CD4-positive, alpha-beta T cell (primary cell): ENCODE data around the gene GPR42. TPM values are rescaled to one million over a fixed set of nuclear protein-coding genes. Genes with fewer than 3 reads are reported as not detected.
A peak's percentile ranks its signal among the peaks of the same experiment; 100 is the strongest.
"Not testable (repeated sequence)": the region's sequence is repeated elsewhere in the genome, so short reads cannot be mapped to it uniquely, and the experiment has no call there.

ENCODE experiments used
- ATAC-seq: fragments of 200-7000 bp; cut with Tn5 transposase; one replicate; pipeline ENCODE4 v1.10.0; 2022; ENCODE audit warnings: mild to moderate bottlenecking; ENCODE audit not compliant: poor library complexity
- CTCF ChIA-PET: fragments of 350-600 bp; sonication (Branson Sonifier 250); formaldehyde crosslinking; loops from one replicate; lab custom pipeline; 2021; ENCODE audit warnings: antibody characterized with exemption, inconsistent platforms; lab: Charles Lee
- POLR2A ChIA-PET: fragments of 350-600 bp; sonication (Branson Sonifier 250); formaldehyde crosslinking; loops from one replicate; lab custom pipeline; 2021; ENCODE audit warnings: antibody characterized with exemption, inconsistent platforms; lab: Charles Lee
- DNase-seq, 14 experiments: peaks; one replicate each; pipeline ENCODE4 v3.0.0-alpha.2; 2013 to 2020; ENCODE audit warnings: mixed read lengths in 2 of 14
- H3K27ac ChIP-seq, 2 donors: one replicate each; pipeline versions ENCODE4 v1.5.1 to v1.7.0; 2013; ENCODE audit warnings: low read length in 2 of 2, low read depth in 1 of 2, mild to moderate bottlenecking in 1 of 2
- H3K27me3 ChIP-seq, 2 experiments: 1 replicate in 1 of 2; 2 replicates in 1 of 2; pipeline versions ENCODE4 v1.6.1 to v1.7.0; 2013; ENCODE audit warnings: low read length in 2 of 2, control low read depth in 1 of 2, mild to moderate bottlenecking in 1 of 2, moderate library complexity in 1 of 2; ENCODE audit not compliant: insufficient read depth in 2 of 2, control insufficient read depth in 1 of 2
- H3K36me3 ChIP-seq: one replicate; pipeline ENCODE4 v1.6.1; 2013; ENCODE audit warnings: low read length, control low read depth; ENCODE audit not compliant: insufficient read depth
- H3K4me1 ChIP-seq: one replicate; pipeline ENCODE4 v1.6.1; 2013; ENCODE audit warnings: low read length, control low read depth; ENCODE audit not compliant: insufficient read depth
- H3K4me3 ChIP-seq: one replicate; pipeline ENCODE4 v1.5.1; 2013; ENCODE audit warnings: mild to moderate bottlenecking, low read length, moderate library complexity
- H3K9me3 ChIP-seq, 2 experiments: 1 replicate in 1 of 2; 2 replicates in 1 of 2; pipeline versions ENCODE4 v1.6.1 to v1.7.0; 2013; ENCODE audit warnings: low read length in 2 of 2, mild to moderate bottlenecking in 2 of 2, control low read depth in 1 of 2, moderate library complexity in 1 of 2; ENCODE audit not compliant: control insufficient read depth in 1 of 2, insufficient read depth in 1 of 2
- H3K27ac Mint-ChIP-seq: one replicate; pipeline ENCODE4 v1.8.0; 2020; ENCODE audit warnings: mixed read lengths
- H3K27me3 Mint-ChIP-seq: one replicate; pipeline ENCODE4 v1.8.0; 2021; ENCODE audit warnings: mixed read lengths
- H3K36me3 Mint-ChIP-seq: one replicate; pipeline ENCODE4 v1.8.0; 2021; ENCODE audit warnings: low read depth, mixed read lengths
- H3K4me1 Mint-ChIP-seq: one replicate; pipeline ENCODE4 v1.8.0; 2021; ENCODE audit warnings: low read depth, mixed read lengths
- H3K4me3 Mint-ChIP-seq: one replicate; pipeline ENCODE4 v1.8.0; 2020; ENCODE audit warnings: mild to moderate bottlenecking, mixed read lengths
- H3K9me3 Mint-ChIP-seq: one replicate; pipeline ENCODE4 v1.8.0; 2020; ENCODE audit warnings: mixed read lengths
- intact Hi-C, 2 experiments: fragments of 100-400 bp; cut with DNase I in 1 of 2; cut with micrococcal nuclease in 1 of 2; formaldehyde crosslinking; loops; one replicate each; pipeline versions ENCODE4 v1.15.1 to v1.9.0; 2023 to 2025; cut with DNase I, micrococcal nuclease
- total RNA-seq, 174 experiments: library from RNA in 2 of 174; stranded (reverse) in 2 of 174; gene quantifications; one replicate each; pipeline ENCODE4 v1.2.3 and lab custom pipeline; 2021 to 2026
- TF ChIP-seq, protein P1 (sequence below): fragments of 200-600 bp; IDR thresholded peaks from one replicate; pipeline ENCODE4 v1.8.0; 2022; ENCODE audit warnings: antibody characterized with exemption, mild to moderate bottlenecking

GPR42 gene
- total RNA-seq, 2 experiments from 2014 or later, result 0.14 TPM; not detected in 1

DNA sequence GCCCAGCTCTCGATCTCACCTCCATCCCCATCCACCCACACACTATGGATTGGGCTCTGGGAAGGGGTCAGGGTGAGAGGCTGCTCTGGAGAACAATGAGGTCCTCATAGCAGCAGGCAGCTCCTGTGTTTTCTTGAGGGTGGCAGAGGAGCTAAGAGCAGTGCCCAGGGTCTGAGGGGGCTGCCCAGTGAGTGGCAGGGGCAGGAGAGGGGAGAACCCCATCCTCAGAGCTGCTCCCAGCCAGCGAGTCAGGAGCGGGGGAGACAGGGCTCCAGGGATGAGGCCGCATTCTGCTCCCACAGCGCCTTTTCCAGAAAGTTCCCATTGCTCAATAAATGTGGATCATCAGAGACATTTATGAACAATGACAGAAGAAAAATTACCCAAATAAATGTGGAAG, 10.8 kb upstream of the GPR42 start:
- H3K4me3 ChIP-seq, H3K36me3 Mint-ChIP-seq, H3K27ac ChIP-seq, H3K27ac Mint-ChIP-seq, H3K27me3 ChIP-seq, H3K4me1 Mint-ChIP-seq, H3K27me3 Mint-ChIP-seq, POLR2A ChIA-PET, H3K4me3 Mint-ChIP-seq, H3K36me3 ChIP-seq, H3K4me1 ChIP-seq, CTCF ChIA-PET, H3K9me3 Mint-ChIP-seq, ATAC-seq, H3K9me3 ChIP-seq, intact Hi-C loops: not testable (repeated sequence)
- peak in 1 of 14 experiments; percentile 8 for DNase-seq

DNA sequence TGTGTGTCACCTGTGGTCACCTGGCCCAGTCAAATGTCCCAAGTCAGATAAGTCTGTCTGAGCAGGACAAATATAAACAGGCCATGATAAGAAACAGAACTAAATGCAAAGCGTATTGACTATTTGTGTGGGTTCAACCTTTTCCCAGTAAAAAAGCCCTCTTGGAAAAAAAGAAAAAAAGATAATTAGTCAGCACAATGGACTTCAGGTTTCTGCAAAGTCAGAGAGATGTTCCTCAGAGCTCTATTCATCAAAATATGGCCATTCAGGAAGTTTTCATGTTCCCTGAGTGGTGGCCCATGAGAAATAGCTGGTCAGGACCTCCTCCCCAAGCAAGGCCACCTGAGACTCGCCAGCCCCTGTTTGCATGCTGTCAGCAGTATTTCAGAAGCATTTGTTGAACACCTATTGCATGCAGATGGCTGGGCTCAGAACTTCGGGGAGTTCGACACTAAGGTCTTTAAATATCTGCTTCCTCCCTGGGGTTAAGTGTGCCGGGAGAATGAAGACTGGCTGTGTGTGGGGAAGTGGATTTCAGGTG, 9.9 kb upstream of the GPR42 start:
- ChIA-PET CTCF (no interaction called here), POLR2A (no interaction called here)
- intact Hi-C loops, result no loop called here
- peaks cover 5% of the 10 kb centered on the region for H3K27me3 Mint-ChIP-seq
- H3K36me3 Mint-ChIP-seq, result no peaks in the 10 kb centered on the region
- no peak for ATAC-seq
- no peak overlapping the region for H3K4me3 ChIP-seq
- no peak overlapping the region for H3K27ac ChIP-seq
- H3K4me1 Mint-ChIP-seq, result peaks cover 9% of the 10 kb centered on the region
- no peaks in the 10 kb centered on the region for H3K9me3 ChIP-seq
- H3K4me3 Mint-ChIP-seq, result no peak overlapping the region
- no peaks in the 10 kb centered on the region for H3K9me3 Mint-ChIP-seq
- H3K36me3 ChIP-seq, result no peaks in the 10 kb centered on the region
- DNase-seq, result no peak
- H3K27ac Mint-ChIP-seq, result no peak overlapping the region
- TF ChIP-seq, protein P1, sequence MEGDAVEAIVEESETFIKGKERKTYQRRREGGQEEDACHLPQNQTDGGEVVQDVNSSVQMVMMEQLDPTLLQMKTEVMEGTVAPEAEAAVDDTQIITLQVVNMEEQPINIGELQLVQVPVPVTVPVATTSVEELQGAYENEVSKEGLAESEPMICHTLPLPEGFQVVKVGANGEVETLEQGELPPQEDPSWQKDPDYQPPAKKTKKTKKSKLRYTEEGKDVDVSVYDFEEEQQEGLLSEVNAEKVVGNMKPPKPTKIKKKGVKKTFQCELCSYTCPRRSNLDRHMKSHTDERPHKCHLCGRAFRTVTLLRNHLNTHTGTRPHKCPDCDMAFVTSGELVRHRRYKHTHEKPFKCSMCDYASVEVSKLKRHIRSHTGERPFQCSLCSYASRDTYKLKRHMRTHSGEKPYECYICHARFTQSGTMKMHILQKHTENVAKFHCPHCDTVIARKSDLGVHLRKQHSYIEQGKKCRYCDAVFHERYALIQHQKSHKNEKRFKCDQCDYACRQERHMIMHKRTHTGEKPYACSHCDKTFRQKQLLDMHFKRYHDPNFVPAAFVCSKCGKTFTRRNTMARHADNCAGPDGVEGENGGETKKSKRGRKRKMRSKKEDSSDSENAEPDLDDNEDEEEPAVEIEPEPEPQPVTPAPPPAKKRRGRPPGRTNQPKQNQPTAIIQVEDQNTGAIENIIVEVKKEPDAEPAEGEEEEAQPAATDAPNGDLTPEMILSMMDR, result no peak
- peaks cover 6% of the 10 kb centered on the region for H3K4me1 ChIP-seq
- H3K27me3 ChIP-seq, result no peaks in the 10 kb centered on the region

DNA sequence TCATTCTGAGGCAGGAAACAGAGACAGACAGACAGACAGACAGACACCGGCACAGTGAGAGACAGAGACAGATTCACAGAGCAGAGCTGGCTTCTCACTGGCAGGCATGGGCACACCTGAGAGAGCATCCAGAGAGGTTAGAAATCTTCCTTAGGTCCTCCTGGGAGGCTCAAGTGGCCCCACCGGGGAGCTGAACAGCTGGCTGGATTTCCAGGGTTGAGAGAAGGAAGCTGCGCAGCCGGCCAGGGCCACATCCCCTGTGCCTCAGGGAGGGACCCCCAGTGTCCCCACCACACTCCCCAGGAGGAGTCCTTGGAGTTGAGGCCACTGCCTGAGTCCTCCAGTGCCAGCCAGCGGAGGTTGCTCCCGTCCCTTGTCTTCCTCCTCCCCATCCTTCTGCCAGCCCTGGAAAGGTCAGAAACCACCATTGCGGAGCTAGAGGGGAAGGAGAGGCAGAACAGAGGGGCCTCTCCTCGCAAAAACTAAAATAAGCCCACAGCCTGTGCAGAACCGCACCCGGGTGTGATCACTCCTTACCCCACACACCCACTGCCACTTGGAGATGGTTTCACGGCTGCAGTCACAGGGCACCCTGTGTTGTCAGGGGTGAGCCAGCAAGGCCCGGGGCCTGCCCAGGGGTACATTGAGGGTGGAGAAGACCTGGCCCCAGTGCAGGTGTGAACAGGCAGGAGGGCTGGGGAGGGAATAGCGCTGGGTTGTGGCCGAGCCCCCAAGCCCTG, 8.4 kb upstream of the GPR42 start:
- ATAC-seq, result no peak
- POLR2A ChIA-PET, result no interaction called here
- peaks cover 9% of the 10 kb centered on the region for H3K4me1 Mint-ChIP-seq
- TF ChIP-seq, protein P1, result no peak
- H3K36me3 ChIP-seq, result no peaks in the 10 kb centered on the region
- DNase-seq, result no peak
- H3K27me3 Mint-ChIP-seq, result peaks cover 5% of the 10 kb centered on the region
- no peaks in the 10 kb centered on the region for H3K36me3 Mint-ChIP-seq
- H3K4me3 Mint-ChIP-seq, result no peak overlapping the region
- no peak overlapping the region for H3K4me3 ChIP-seq
- no peaks in the 10 kb centered on the region for H3K9me3 ChIP-seq
- no peak overlapping the region for H3K27ac Mint-ChIP-seq
- CTCF ChIA-PET, result no interaction called here
- no peaks in the 10 kb centered on the region for H3K27me3 ChIP-seq
- peaks cover 6% of the 10 kb centered on the region for H3K4me1 ChIP-seq
- no peak overlapping the region for H3K27ac ChIP-seq
- intact Hi-C loops, result no loop called here
- no peaks in the 10 kb centered on the region for H3K9me3 Mint-ChIP-seq
